ENCODE results near the gene HDAC4. TPM values are rescaled to one million over a fixed set of nuclear protein-coding genes. Genes with fewer than 3 reads are reported as not detected.

Gene HDAC4
- total RNA-seq, 1 donor = 20.3 TPM

DNA sequence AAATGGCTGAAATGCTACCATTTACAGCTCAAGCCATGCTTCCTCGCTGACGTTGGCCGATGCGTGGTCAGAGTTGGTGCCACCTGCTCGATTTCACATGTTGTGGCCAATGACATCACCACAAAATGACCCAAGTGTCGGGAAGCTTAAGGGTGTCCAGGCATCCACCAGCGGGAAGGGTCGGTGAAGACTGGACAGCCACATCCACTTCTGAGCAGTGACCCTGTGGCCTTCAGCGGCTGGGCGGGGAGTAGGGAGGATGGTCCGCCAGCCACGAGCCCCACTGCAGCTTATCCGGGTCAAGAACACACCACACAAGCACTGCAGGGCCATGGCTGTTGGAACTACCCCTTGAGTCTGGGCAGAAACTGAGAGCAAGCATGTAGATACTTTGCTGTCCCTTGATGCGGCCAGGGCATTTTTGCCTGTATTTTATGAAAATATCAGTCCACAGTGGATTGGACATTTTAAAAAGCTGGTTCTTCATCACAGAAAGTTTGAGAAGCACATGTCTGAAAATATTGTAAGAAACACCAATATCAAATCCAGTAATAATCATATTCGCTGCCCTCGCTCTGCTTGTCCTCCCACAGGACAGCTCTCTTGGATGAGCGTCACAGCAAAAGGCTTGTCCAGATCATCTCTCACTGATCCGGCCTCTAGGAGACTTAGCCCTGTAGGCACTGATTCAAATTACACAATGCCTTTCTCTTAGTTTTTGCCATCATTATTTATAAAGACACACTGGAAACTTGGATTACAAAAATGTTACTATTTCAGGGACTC is 379.0 kb downstream of the HDAC4 start:
- H3K4me3 ChIP-seq (ENCODE audit: low read depth, low read length) = no peak overlapping the region
- DNase-seq (ENCODE audit: low read depth) = no peak
- TF ChIP-seq, protein P1, sequence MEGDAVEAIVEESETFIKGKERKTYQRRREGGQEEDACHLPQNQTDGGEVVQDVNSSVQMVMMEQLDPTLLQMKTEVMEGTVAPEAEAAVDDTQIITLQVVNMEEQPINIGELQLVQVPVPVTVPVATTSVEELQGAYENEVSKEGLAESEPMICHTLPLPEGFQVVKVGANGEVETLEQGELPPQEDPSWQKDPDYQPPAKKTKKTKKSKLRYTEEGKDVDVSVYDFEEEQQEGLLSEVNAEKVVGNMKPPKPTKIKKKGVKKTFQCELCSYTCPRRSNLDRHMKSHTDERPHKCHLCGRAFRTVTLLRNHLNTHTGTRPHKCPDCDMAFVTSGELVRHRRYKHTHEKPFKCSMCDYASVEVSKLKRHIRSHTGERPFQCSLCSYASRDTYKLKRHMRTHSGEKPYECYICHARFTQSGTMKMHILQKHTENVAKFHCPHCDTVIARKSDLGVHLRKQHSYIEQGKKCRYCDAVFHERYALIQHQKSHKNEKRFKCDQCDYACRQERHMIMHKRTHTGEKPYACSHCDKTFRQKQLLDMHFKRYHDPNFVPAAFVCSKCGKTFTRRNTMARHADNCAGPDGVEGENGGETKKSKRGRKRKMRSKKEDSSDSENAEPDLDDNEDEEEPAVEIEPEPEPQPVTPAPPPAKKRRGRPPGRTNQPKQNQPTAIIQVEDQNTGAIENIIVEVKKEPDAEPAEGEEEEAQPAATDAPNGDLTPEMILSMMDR (IDR thresholded peaks at IDR 0.05; ENCODE audit: insufficient read depth, low read depth, low read length) = no peak

DNA sequence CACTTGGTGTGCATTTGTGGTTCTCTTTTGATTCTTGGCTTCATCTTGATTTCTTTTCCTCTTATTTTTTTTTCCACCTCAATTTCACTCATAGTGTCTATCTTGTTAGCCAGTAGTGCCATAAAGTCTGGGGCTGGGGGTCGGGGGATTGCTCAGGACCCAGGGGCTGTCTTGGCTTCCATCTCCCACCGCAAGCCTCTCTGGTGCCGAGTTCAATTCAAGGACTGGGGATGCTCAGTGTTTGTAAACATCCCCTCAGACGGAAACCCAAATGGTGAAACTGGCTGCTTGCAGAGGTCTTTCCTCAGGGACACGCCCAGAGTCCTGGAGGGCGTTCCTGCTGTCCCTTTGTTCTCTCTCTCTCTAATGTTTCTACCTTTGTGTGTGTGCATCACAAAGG is 379.6 kb downstream of the HDAC4 start:
- H3K4me3 ChIP-seq (ENCODE audit: low read depth, low read length) = no peak overlapping the region
- TF ChIP-seq, protein P1 (IDR thresholded peaks at IDR 0.05; ENCODE audit: insufficient read depth, low read depth, low read length) = no peak
- no peak for DNase-seq (ENCODE audit: low read depth)

DNA sequence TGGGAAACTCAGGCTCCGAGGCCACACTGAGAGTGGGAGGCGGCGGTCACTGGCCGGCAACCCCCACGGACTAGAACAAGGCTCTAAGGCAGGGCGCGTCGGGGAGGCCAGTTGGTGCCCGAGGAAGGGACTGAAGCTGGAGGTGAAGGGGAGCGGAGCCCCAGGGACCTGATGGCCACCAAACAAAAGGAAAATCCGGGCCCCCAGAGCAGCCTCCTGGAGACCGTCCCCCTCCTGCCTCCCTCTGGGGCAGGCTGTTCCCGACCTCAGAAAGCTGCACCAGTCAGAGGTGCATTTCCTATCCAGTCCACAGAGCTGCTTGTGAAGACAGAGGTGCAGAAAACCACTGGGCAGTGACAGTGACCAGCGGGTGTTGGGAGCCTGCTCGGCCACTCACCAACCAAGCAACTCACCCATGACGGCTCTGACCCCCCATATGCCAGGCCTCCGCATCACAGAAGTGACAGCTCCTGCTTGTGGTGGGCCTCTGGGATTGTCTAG is 380.2 kb downstream of the HDAC4 start:
- H3K4me3 ChIP-seq (ENCODE audit: low read depth, low read length) = no peak overlapping the region
- TF ChIP-seq, protein P1 (IDR thresholded peaks at IDR 0.05; ENCODE audit: insufficient read depth, low read depth, low read length) = no peak
- DNase-seq (ENCODE audit: low read depth) = no peak

DNA sequence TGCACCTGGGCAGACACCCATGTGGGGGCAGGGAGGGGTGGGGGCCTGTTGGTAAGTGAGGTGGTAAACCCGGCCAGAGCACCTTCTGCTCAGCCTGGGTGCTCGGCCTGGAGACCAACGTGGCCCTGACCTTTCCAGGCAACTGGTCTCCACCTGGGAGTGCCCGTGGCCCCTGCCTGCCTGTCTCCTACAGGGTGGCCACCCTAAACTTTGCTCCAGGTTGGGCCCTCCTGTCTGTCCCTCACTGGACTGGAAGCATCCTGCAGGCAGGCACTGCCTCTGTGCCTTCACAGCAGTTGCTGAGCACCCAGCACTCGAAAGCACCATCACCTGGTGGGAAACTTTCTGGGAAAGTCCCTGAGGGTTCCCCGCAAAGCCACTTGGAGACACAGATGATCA is 381.6 kb downstream of the HDAC4 start:
- DNase-seq (ENCODE audit: low read depth) = no peak

DNA sequence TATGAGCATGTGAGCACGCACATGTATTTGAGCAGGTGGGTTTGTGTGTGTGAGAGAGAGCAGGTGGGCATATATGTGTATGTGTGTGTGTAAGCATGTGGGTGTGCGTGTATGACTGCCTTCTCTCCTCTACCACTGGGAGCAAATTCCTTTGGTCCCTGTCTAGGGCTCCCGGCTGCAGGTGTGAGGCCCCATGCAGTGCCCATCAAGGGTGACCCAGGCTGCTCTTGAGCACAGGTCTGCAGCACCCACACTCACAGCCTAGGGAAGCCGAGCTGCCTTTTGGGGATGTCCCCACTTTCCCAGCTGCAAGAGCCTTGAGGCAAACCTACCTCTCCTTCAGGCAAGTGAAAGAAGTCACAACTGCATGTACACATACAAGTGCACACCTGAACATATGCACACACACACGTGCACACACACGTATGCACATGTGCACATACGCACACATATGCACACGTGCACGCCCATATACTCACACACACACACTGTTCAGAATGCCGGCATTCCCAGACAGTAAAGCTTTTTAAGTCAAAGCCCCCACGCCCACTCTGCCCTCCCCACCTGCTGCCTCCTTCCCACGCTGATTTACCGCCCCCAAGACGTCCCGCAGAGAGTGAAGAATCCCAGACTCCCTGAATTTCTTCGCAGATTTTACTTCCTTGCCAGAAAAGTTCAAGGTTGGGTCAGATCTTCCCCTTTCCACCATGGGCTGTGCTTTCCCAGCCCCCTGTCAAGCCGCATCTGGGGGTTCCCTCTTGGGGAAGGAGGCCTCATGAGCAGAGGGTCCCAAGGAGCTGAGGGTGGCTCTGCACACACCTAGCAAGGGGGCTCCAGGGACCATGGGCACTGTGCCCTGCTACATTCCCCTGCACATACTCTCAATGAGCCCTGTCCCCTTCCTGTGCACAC is 382.3 kb downstream of the HDAC4 start:
- no peak overlapping the region for H3K4me3 ChIP-seq (ENCODE audit: low read depth, low read length)
- no peak for DNase-seq (ENCODE audit: low read depth)
- TF ChIP-seq, protein P1 (IDR thresholded peaks at IDR 0.05; ENCODE audit: insufficient read depth, low read depth, low read length) = no peak

More for the DNA sequence above, 381.6 kb downstream of the HDAC4 start:
- no peak overlapping the region for H3K4me3 ChIP-seq (ENCODE audit: low read depth, low read length)
- TF ChIP-seq, protein P1 (IDR thresholded peaks at IDR 0.05; ENCODE audit: insufficient read depth, low read depth, low read length) = no peak

DNA sequence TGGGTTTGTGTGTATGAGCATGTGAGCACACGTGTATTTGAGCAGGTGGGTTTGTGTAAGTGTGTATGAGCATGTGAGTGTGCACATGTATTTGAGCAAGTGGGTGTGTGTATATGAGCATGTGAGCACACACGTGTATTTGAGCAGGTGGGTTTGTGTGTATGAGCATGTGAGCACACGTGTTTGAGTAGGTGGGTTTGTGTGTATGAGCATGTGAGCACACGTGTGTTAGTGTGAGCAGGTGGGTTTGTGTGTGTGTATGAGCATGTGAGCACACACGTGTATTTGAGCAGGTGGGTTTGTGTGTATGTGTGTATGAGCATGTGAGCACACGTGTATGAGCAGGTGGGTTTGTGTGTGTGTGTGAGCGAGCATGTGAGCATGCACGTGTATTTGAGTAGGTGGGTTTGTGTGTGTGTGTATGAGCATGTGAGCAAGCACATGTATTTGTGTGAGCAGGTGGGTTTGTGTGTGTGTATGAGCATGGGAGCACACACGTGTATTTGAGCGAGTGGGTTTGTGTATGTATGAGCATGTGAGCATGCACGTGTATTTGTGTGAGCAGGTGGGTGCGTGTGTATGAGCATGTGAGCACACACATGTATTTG is 383.2 kb downstream of the HDAC4 start:
- no peak for DNase-seq (ENCODE audit: low read depth)
- TF ChIP-seq, protein P1 (IDR thresholded peaks at IDR 0.05; ENCODE audit: insufficient read depth, low read depth, low read length) = no peak
- no peak overlapping the region for H3K4me3 ChIP-seq (ENCODE audit: low read depth, low read length)

All from fibroblast of villous mesenchyme (primary cell).